ENCODE results near the gene RPS6KA2. TPM values are rescaled to one million over a fixed set of nuclear protein-coding genes. Genes with fewer than 3 reads are reported as not detected.
"Not testable (repeated sequence)": the region's sequence is repeated elsewhere in the genome, so short reads cannot be mapped to it uniquely, and the experiment has no call there.

Gene RPS6KA2
- polyA plus RNA-seq, 1 experiment, result 70.9 TPM

GRCh38 chr6:166582258-166582657, 44.8 kb downstream of the RPS6KA2 start:
- DNase-seq (ENCODE audit: low read depth, low spot score), result no peak
- no peak overlapping the region for H3K27ac ChIP-seq (ENCODE audit: low read depth, low read length)
- POLR2A ChIA-PET, result no interaction called here
- no peak for TF ChIP-seq CTCF (IDR thresholded peaks at IDR 0.05; ENCODE audit: low read depth, low read length)
- H3K27me3 ChIP-seq (ENCODE audit: control insufficient read depth, insufficient read depth, low read length), result no peaks in the 10 kb centered on the region
- CTCF ChIA-PET, result no interaction called here
- no peaks in the 10 kb centered on the region for H3K9me3 ChIP-seq (ENCODE audit: control insufficient read depth, insufficient read depth, low read length)
- H3K4me3 ChIP-seq (ENCODE audit: low read depth, low read length), result no peak overlapping the region

GRCh38 chr6:166581801-166582200, 45.2 kb downstream of the RPS6KA2 start:
- H3K27ac ChIP-seq (ENCODE audit: low read depth, low read length); CTCF ChIA-PET; POLR2A ChIA-PET; H3K27me3 ChIP-seq (ENCODE audit: control insufficient read depth, insufficient read depth, low read length); H3K4me3 ChIP-seq (ENCODE audit: low read depth, low read length); DNase-seq (ENCODE audit: low read depth, low spot score); H3K9me3 ChIP-seq (ENCODE audit: control insufficient read depth, insufficient read depth, low read length): not testable (repeated sequence)

- TF ChIP-seq CTCF (IDR thresholded peaks at IDR 0.05; ENCODE audit: low read depth, low read length), result no peak
- POLR2A ChIA-PET, result no interaction called here
- DNase-seq (ENCODE audit: low read depth, low spot score), result no peak
- CTCF ChIA-PET, result no interaction called here
- no peak overlapping the region for H3K27ac ChIP-seq (ENCODE audit: low read depth, low read length)
- no peak overlapping the region for H3K4me3 ChIP-seq (ENCODE audit: low read depth, low read length)
- no peaks in the 10 kb centered on the region for H3K27me3 ChIP-seq (ENCODE audit: control insufficient read depth, insufficient read depth, low read length)
- H3K9me3 ChIP-seq (ENCODE audit: control insufficient read depth, insufficient read depth, low read length), result peaks cover 7% of the 10 kb centered on the region
These were observed 46.0 kb downstream of the RPS6KA2 start for GRCh38 chr6:166581091-166581511.

DNA sequence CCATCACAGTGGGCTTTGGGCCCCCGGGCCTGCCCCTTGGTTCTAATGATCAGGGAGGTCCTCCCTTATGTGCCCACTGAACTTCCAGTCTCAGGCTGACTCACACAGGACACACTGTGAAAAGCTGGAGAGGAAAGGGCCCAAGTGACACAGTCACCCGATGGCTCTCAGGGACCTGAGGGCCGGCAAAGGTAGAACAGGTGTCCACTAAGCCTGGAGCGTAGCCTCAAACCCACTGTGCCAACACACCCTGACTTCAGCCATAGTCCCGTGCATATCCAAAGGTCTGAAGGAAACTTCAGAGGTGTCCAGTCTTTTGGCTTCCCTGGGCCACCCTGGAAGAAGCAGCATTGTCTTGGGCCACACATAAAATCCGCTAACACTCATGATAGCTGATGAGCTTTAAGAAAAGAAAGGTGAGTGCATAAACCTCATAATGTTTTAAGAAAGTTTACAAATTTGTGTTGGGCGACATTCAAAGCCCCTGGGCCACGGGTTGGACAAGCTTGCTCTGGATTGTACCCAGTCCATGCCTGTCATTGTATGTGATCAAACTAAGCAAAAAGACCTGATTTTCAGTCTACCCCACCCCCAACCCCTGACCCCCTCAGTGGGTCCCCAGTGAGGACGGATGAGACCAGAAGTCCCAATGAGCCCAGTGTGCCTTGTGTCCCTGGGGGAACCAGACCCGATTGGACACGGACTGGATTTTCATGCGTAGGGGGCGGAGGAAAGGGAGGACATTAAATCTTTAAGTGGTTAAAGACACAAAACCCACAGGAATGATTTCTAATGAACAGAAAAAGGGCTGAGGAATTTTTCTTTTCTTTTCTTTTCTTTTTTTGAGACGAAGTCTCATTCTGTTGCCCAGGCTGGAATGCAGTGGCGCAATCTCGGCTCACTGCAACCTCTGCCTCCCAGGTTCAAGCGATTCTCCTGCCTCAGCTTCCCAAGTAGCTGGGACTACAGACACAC, 46.7 kb downstream of the RPS6KA2 start:
- DNase-seq (ENCODE audit: low read depth, low spot score), result no peak
- H3K9me3 ChIP-seq (ENCODE audit: control insufficient read depth, insufficient read depth, low read length), result peaks cover 7% of the 10 kb centered on the region
- H3K27me3 ChIP-seq (ENCODE audit: control insufficient read depth, insufficient read depth, low read length), result no peaks in the 10 kb centered on the region
- ChIA-PET POLR2A (no interaction called here), CTCF (no interaction called here)
- no peak for TF ChIP-seq CTCF (IDR thresholded peaks at IDR 0.05; ENCODE audit: low read depth, low read length)
- no peak overlapping the region for H3K4me3 ChIP-seq (ENCODE audit: low read depth, low read length)
- no peak overlapping the region for H3K27ac ChIP-seq (ENCODE audit: low read depth, low read length)

- no peak overlapping the region for H3K4me3 ChIP-seq (ENCODE audit: low read depth, low read length)
- H3K27ac ChIP-seq (ENCODE audit: low read depth, low read length), result no peak overlapping the region
- H3K9me3 ChIP-seq (ENCODE audit: control insufficient read depth, insufficient read depth, low read length), result peaks cover 7% of the 10 kb centered on the region
- no peak for DNase-seq (ENCODE audit: low read depth, low spot score)
- ChIA-PET POLR2A (no interaction called here), CTCF (no interaction called here)
- H3K27me3 ChIP-seq (ENCODE audit: control insufficient read depth, insufficient read depth, low read length), result no peaks in the 10 kb centered on the region
- no peak for TF ChIP-seq CTCF (IDR thresholded peaks at IDR 0.05; ENCODE audit: low read depth, low read length)
These were observed 47.7 kb downstream of the RPS6KA2 start for GRCh38 chr6:166579237-166579850.

Measured in AG04450 (cell line).